Left ventricle myocardium inferior (tissue), 1 donor: Measurements from ENCODE around the gene FGF10. TPM values are rescaled to one million over a fixed set of nuclear protein-coding genes. Genes with fewer than 3 reads are reported as not detected.

Experiments used
- DNase-seq: peaks from one replicate; pipeline ENCODE4 v3.0.0-alpha.2; 2020
- H3K27ac ChIP-seq: fragments of 200-600 bp; replicated peaks from 2 replicates; pipeline ENCODE4 v1.8.0; 2021
- H3K27me3 ChIP-seq: fragments of 200-600 bp; 2 replicates; pipeline ENCODE4 v1.8.0; 2021; ENCODE audit warnings: low read depth
- H3K36me3 ChIP-seq: fragments of 200-600 bp; 2 replicates; pipeline ENCODE4 v1.8.0; 2021
- H3K4me1 ChIP-seq: fragments of 200-600 bp; 2 replicates; pipeline ENCODE4 v1.8.0; 2021
- H3K4me3 ChIP-seq: fragments of 200-600 bp; 2 replicates; pipeline ENCODE4 v1.8.0; 2021; ENCODE audit warnings: mild to moderate bottlenecking, moderate library complexity
- H3K9me3 ChIP-seq: fragments of 200-600 bp; replicated peaks from 2 replicates; pipeline ENCODE4 v1.8.0; 2021
- CTCF ChIP-seq: fragments of 200-600 bp; IDR thresholded peaks from 2 replicates; pipeline ENCODE4 v1.8.0; 2021; ENCODE audit warnings: antibody characterized with exemption, mild to moderate bottlenecking, borderline replicate concordance
- intact Hi-C: fragments of 100-400 bp; cut with micrococcal nuclease; formaldehyde crosslinking; loops from one replicate; pipeline ENCODE4 v1.11.0; 2022
- total RNA-seq: library from RNA; stranded (reverse); fragmentation: NEBNext Ultra II Directional; extraction: Animal tissue kit (Norgen Biotek cat#: 25700); gene quantifications from one replicate; pipeline ENCODE4 v1.2.1, GENCODE V29; 2021
- donor health status: DM: no; HTN: yes; CAD: no; lungs with severe emphysema.

The FGF10 gene
- total RNA-seq, 1 donor from 2014 or later, result 0.47 TPM

DNA sequence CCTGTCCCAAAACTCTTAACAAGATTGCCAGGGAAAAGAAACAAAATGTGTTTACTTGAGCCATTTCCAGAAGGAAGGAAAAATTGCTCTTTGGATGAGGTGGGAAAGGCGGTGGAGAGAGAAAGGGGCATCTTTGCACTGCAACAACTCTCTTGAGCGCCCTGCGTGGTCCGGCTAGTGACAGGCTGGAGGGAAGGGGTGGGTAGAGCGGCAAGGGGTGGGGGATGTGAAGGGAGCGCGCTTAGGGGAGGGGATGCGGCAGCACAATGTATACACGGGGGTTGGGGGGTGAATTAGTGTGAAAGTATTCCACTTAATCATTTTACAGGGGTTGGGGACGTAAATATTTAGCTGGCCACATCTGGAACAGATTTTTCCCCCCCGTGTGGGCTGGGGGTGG lies 1.3 kb downstream of the FGF10 start:
- Histone ChIP-seq H3K27me3 (peaks cover 59% of the 10 kb centered on the region), H3K4me1 (peaks cover 24% of the 10 kb centered on the region), H3K4me3 (peak overlapping the region; percentile 64), H3K27ac (no peak overlapping the region), H3K36me3 (no peaks in the 10 kb centered on the region), H3K9me3 (no peaks in the 10 kb centered on the region)
- no peak for DNase-seq
- TF ChIP-seq CTCF, result no peak
- intact Hi-C loops, result no loop called here

- H3K4me3 ChIP-seq, result peak overlapping the region; percentile 64
- intact Hi-C loops, result no loop called here
- H3K27ac ChIP-seq, result no peak overlapping the region
- TF ChIP-seq CTCF, result no peak
- H3K4me1 ChIP-seq, result peaks cover 24% of the 10 kb centered on the region
- H3K9me3 ChIP-seq, result no peaks in the 10 kb centered on the region
- no peak for DNase-seq
- H3K36me3 ChIP-seq, result no peaks in the 10 kb centered on the region
- peaks cover 59% of the 10 kb centered on the region for H3K27me3 ChIP-seq
Measured at GRCh38 chr5:44387406-44387805, 1.8 kb downstream of the FGF10 start.

GRCh38 chr5:44385291-44385900 lies 3.8 kb downstream of the FGF10 start:
- no peaks in the 10 kb centered on the region for H3K9me3 ChIP-seq
- no peak for DNase-seq
- H3K4me3 ChIP-seq, result no peak overlapping the region
- no peak for TF ChIP-seq CTCF
- no peaks in the 10 kb centered on the region for H3K36me3 ChIP-seq
- H3K4me1 ChIP-seq, result peaks cover 24% of the 10 kb centered on the region
- intact Hi-C loops, result no loop called here
- no peak overlapping the region for H3K27ac ChIP-seq
- H3K27me3 ChIP-seq, result peaks cover 49% of the 10 kb centered on the region

GRCh38 chr5:44384816-44385215 lies 4.4 kb downstream of the FGF10 start:
- Histone ChIP-seq H3K9me3 (no peaks in the 10 kb centered on the region), H3K4me1 (peaks cover 23% of the 10 kb centered on the region), H3K4me3 (no peak overlapping the region), H3K27me3 (peaks cover 44% of the 10 kb centered on the region), H3K36me3 (no peaks in the 10 kb centered on the region), H3K27ac (no peak overlapping the region)
- intact Hi-C loops, result no loop called here
- no peak for TF ChIP-seq CTCF
- DNase-seq, result no peak

DNA sequence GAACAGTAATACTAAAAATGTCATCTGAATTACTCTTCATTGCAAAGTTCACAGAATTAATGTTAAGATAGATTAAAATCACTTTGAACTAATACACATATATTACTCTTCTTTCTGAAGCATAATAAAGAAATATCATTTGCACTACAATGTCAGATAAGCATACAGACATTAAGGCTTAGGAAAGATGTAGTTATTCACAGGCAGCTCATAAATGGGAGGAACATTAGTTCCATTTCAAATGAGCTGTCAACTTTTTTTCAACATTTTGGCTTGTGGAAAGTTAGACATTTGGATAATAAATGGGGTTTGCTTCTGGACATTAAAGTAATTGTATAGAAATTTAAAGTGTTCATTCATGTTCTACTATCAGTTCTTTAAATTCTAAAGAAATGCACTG lies 6.3 kb downstream of the FGF10 start:
- Histone ChIP-seq H3K9me3 (no peaks in the 10 kb centered on the region), H3K27me3 (peaks cover 25% of the 10 kb centered on the region), H3K27ac (no peak overlapping the region), H3K36me3 (no peaks in the 10 kb centered on the region), H3K4me3 (no peak overlapping the region), H3K4me1 (peaks cover 4% of the 10 kb centered on the region)
- no peak for TF ChIP-seq CTCF
- DNase-seq, result no peak
- intact Hi-C loops, result no loop called here
